GM19324 (cell line): ENCODE measurements around the gene BHLHE23.

Experiments used
- ATAC-seq: cut with Tn5 transposase; IDR thresholded peaks from one replicate; pipeline ENCODE4 v1.9.1; 2021; ENCODE audit warnings: mild to moderate bottlenecking, moderate library complexity; ENCODE audit not compliant: unreplicated experiment, low FRiP score

Gene BHLHE23

GRCh38 chr20:63006540-63007359 lies at the start of gene BHLHE23:
TSS of gene BHLHE23 (minus strand) at chr20:63006964. CDS start at chr20:63006774, 190 bp downstream.
- ATAC-seq, result no peak

DNA sequence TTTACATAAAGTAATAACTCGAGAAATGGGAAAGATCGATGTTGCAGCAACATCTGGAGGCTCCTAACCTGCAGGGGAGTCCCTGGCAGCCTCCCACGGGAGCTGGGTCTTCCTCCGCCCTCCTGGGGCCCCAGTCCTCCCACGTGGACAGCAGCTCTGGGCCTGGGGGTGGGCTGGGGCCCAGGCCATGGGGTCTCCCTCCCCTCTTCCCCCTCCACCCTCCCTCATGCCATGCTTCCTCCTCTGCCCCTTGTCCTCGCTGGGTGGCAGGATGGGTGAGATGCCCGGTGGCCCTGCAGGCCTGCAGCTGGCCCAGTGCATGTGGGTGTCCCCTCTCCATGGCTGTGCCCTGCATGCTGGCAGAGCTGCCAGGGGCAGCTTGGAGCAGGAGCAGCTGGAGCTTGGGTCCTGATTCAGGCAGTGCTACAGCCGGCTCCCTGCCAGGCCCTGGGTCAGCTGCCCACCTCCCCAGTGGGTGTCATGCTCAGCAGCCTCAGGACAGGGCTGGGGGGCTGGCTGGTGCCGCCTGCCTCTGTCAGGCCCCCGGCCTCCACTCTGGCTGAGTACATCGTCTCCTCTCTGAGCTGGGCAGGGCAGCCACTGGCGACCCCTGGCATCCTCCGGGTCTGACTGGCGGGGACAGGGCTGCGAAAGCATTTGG lies 48.9 kb upstream of the BHLHE23 start:
- no peak for ATAC-seq

DNA sequence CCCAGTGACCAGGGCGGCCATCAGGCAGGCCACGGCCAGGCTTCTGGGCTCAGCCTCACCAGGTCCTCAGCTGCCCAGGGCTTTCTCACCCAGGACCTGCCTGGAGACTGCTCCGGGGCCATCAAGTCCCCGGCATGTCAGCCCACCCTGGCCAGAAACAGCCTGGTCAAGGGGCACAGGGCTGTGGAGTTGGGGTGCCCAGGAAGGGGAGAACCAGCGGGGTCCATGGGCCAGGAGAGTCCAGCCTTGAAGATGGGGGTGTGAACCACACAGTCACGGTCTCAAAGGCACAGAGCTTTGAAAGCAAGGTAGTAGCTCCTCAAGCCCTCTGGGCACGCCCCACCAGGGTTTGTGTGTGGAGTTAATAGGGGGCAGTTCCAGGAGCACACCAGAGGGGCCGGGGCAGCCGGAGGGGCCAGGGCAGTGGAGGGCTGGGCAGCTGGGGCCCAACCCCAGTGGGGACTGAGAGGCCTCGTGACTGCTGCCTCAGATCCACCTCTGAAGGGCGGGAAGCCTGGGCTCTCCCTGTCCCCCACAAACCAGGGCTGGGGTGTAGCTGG lies 48.0 kb upstream of the BHLHE23 start:
- ATAC-seq, result no peak

- ATAC-seq, result no peak
These were observed 47.3 kb upstream of the BHLHE23 start for GRCh38 chr20:63054103-63054474.

GRCh38 chr20:63053432-63054102 lies 46.8 kb upstream of the BHLHE23 start:
- no peak for ATAC-seq

GRCh38 chr20:63052571-63053431 lies 46.0 kb upstream of the BHLHE23 start:
- no peak for ATAC-seq

DNA sequence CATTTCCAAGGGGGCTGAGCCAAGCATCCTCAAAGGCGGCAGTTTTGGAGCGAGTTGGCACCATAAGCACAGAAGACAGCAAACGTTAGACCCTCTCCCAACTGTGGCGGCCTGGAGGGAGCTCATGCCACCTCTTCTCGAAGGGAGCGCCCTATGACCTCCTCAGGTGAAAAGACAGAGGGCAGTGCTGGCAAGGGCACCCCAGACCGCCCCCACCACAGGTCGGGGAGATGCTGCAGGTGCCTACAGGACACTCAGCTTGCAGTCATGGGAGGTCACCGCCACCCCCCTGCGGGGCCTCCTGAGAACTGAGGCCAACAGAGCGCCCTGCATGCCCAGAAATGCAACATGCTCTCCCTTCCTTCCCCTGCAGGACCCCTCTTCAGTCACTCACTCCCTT lies 45.1 kb upstream of the BHLHE23 start:
- no peak for ATAC-seq

GRCh38 chr20:63051186-63051860 lies 44.6 kb upstream of the BHLHE23 start:
- ATAC-seq, result no peak

GRCh38 chr20:63050406-63050805 lies 43.6 kb upstream of the BHLHE23 start:
- no peak for ATAC-seq

- ATAC-seq, result no peak
These were observed 42.9 kb upstream of the BHLHE23 start for GRCh38 chr20:63049561-63050221.

- ATAC-seq, result no peak
These were observed 42.4 kb upstream of the BHLHE23 start for GRCh38 chr20:63049191-63049518.

- no peak for ATAC-seq
These were observed 41.9 kb upstream of the BHLHE23 start for GRCh38 chr20:63048516-63049190.

DNA sequence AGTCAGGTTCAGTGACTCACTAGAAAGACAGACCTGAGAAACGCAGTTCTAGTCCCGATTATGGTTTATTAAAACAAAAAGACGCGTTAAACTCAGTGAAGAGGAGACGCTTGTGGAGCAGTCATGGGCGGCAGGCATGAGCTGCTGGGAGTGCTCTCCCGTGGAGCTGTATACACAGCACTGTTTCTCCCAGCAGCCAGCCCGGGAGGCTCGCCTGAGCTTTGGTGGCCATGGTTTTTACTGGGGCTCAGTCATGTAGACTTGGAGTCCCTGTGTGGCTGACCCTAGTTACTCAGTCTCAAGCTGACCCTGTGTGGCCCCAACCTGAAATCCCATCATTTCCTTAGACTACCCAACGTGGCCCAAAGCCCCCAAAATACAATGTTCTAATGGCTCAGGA lies 41.2 kb upstream of the BHLHE23 start:
- ATAC-seq, result no peak

GRCh38 chr20:63047267-63047666 lies 40.5 kb upstream of the BHLHE23 start:
- ATAC-seq, result no peak

DNA sequence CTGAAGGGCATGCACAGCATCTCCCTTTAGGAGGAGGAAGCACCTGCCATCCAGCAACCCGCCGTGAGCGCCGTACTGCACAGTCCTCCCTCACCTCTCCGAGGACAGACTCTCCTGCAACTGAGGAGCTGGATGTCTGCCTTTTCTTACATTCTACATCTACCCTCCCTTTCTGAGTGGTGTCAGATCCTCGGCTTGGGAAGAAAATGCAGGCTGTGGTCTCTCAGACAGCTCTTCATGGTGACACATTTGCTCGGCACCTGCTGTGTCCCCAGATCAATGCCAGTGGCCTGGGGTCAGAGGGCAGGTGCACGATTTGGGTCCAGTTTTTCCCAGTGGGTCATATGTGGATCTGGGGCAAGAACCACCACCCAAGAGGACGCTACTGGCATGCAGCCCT lies 40.1 kb upstream of the BHLHE23 start:
- no peak for ATAC-seq

DNA sequence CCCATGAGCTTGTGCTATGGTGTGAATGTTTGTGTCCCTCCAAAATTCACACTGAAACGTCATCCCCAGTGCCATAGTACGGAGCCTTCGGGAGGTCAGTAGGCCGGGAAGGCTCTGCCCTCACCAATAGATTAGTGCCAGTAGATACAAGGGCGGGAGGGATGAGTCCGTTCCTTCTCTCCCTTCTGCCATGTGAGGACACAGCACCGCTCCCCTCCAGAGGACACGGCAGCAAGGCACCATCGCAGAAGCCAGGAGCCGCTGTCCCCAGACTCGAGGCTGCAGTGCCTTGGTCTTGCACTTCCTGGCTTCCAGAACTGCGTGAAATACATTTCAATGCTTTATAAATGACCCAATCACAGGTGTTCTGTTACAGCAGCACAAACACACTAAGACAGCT lies 39.2 kb upstream of the BHLHE23 start:
- no peak for ATAC-seq

DNA sequence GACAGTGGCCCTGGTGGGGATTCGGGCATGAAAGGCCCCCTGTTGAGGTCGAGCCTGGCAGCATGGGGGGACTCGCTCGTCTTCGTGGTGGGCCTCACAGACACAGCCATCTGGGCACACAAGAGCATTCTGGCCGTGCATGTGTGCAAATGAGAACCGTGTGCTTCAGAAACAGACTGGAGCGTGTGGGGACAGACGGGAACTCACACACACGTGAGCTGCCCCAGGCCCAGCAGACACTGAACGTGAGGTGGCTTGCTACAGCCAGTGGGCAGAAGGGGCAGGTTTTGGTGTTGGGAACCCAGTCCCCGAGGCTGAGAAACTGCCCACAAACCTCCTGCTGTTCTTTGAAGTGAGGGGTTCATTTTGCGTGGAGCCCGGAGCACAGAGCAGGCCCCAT lies 38.6 kb upstream of the BHLHE23 start:
- no peak for ATAC-seq

- ATAC-seq, result no peak
These were observed 37.8 kb upstream of the BHLHE23 start for GRCh38 chr20:63044605-63045004.

GRCh38 chr20:63044204-63044600 lies 37.4 kb upstream of the BHLHE23 start:
- ATAC-seq, result no peak
